HG03060 (cell line): ENCODE data around the gene PRR14.
A peak's percentile ranks its signal among the peaks of the same experiment; 100 is the strongest.
"Not testable (repeated sequence)": the region's sequence is repeated elsewhere in the genome, so short reads cannot be mapped to it uniquely, and the experiment has no call there.

ENCODE experiments used
- ATAC-seq: cut with Tn5 transposase; IDR thresholded peaks from one replicate; pipeline ENCODE4 v1.9.1; 2021; ENCODE audit warnings: low read depth, moderate number of reproducible peaks; ENCODE audit not compliant: unreplicated experiment

PRR14 gene

GRCh38 chr16:30688701-30689100, 37.9 kb downstream of the PRR14 start:
- no peak for ATAC-seq

GRCh38 chr16:30691907-30692306, 41.1 kb downstream of the PRR14 start:
- no peak for ATAC-seq

DNA sequence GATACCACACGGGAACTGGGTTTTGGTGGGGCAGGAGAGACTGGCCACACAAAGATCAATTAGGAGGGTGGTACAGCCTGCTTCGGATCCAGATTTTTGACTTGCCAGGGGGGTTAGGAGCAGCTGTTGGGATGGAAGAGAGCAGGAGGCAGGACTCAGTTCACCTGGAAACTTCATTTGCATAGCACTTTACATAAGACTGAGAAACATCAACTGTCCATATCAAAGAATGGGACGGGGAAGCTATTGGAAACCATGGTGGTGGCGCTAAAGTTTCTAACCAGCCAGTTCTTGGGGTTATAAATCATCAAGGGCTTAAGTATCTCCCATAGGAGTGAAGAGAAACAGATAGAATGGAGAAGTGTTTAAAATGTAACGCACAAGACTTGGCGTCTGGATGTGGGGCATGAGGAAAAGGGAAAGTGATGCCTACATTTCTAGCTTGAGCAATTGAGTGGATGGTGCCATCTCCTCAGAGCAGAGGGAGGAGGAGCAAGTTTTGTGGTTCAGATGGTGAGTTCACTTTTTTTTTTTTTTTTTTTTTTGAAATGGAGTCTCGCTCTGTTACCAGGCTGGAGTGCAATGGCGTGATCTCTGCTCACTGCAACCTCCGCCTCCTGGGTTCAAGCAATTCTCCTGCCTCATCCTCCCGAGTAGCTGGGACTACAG, 41.8 kb downstream of the PRR14 start:
- no peak for ATAC-seq

DNA sequence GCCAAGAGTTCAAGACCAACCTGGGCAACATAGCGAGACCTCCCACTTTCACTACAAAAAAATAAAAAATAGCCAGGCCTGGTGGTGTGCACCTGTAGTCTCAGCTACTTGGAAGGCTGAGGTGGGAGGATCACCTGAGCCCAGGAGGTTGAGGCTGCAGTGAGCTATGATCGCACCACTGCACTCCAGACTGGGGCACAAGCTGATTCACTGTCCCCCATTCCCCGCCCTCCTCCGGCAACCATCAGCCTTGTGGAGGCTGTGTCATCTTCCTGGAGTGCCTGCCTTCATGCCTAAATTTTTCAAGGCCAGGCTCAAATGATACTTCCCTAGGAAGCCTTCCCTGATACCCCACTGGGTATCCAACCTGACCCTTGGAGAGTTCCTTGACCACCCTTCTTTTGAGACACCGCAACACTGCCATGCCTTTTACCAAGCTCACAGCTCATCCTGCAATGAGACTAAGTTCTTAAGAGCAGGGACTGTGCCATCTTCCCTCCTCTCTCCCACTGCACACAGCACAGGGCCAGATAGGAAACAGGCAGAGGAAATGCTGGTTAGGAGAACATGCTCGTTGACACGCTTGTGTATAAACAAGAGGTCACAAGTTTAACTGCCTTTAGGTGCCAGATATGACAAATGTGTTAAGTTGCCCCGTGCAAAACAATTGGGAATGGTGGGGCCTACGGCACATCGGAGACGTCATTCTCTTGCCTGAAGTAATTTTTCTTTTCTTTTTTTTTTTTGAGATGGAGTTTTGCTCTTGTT, 44.4 kb downstream of the PRR14 start:
- no peak for ATAC-seq

GRCh38 chr16:30696646-30697045, 45.9 kb downstream of the PRR14 start:
- ATAC-seq = not testable (repeated sequence)

- ATAC-seq = peak; percentile 86
Measured at GRCh38 chr16:30697264-30698138, 46.7 kb downstream of the PRR14 start.

DNA sequence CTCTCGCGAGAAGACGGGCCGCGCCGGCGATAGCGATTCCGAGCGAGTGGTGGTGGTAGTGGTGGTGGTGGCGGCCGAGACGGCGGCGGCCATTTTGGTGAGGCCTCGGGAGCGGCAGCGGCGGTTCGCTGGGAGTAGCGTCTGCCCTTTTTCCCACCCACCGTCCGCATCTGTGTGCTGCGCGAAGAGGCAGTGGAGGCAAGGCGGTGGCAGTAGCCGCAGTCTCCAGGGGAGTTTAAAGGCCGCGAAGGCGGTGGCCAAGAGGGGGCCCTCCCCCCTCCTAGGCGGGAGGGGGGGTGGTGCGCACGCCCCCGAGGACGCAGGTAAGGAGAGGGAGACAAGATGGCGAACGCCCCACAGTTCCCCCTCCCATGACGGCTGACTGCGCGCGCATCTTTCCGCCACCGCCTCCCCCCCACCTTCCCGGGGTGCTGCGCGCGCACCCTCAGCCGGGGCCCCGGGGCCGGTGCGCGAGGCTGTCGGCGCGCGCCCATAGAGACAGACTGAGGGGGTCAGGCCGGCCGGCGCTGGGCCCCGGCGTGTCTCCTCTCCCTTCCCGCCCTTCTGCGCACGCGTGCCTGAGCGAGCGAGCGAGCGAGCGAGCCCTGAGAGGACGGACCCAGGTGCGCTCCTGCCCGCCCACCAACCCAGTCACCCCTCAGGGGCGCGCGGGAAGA, 47.5 kb downstream of the PRR14 start:
- peak; percentile 47 for ATAC-seq

DNA sequence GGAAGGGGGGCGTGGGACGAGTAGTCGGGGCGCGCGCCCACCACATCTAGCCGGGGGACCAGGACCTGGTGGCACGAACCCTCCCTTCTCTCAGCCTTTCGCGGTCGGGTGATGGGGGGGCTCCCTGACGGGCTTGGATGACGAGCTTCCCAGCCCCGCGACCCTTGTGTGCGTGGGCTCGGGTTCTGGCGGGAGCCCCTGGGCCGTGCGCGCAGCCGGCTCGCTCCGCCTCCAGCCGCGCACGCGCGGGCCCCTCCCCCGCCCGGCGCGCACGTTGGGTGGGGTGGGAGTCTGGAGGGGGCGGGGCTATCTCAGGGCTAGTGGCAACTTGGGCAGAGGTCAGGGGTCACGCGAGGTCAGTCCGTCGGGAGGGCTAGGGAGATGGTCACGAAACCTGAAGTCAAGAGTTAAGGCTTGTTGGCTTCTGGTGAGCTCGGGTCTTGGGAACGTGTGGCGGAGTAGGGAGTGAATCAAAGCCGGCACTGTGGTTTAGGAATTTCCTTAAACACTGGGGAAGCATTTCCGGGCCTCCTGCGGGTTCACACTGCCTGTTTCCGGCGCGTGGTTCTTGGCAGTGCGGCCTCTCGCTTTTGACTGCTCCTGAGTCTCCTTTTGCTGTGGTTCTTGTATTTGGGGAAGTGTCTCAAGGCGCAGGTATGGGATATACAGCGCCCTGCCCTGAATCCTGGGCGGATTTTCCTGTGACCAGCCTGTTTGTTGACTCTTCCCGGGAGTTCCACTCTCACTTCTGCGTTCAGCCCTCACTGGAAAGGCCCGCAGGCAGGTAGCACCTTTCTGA, 48.3 kb downstream of the PRR14 start, which contains the start of gene SRCAP:
TSS of gene SRCAP (plus strand) at position 356 of the 799 bp plus-strand sequence. CDS start 1,654 bp downstream, outside the sequence.
- no peak for ATAC-seq

- no peak for ATAC-seq
Measured at GRCh38 chr16:30699615-30700099, 48.9 kb downstream of the PRR14 start.

GRCh38 chr16:30700491-30700890, 49.7 kb downstream of the PRR14 start:
- no peak for ATAC-seq

DNA sequence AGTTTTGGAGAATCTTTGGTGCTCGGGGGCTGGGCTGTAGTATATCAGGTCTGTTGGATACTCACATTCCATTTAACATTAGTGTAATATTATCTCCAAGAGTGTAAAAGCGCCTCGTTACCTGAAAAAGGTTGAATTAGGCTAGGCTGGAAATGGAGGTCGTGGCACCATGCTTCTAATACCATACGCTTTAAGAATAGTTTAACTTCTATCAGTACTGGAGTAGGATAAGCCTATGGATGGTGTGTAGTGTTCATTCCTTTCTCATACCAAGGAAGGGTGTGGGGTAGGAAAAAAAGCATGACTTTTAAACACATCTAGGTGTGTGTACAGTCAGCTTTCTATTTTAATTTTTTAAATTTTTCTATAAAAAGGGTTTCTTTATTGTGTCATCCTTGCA, 50.2 kb downstream of the PRR14 start:
- ATAC-seq = no peak

GRCh38 chr16:30703071-30703470, 52.3 kb downstream of the PRR14 start:
- ATAC-seq = not testable (repeated sequence)

DNA sequence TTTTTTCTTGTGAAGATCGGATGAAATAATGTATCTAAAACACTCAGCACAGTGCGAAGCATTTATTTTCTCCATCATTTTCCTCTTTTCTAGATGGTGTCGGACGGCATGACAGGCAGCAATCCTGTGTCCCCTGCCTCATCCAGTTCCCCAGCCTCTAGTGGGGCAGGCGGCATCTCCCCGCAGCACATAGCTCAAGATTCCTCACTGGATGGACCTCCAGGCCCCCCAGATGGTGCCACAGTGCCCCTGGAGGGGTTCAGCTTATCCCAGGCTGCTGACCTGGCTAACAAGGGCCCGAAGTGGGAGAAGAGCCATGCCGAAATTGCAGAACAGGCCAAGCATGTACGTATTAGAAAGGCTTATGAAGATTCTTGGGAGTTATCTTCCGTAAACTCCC, 53.2 kb downstream of the PRR14 start:
- ATAC-seq = no peak
